GM11168 (cell line): ENCODE results near the gene CCDC183.
"Not testable (repeated sequence)": the region's sequence is repeated elsewhere in the genome, so short reads cannot be mapped to it uniquely, and the experiment has no call there.

Experiments used
- in situ Hi-C: fragments of 300-500 bp; cut with MboI; formaldehyde crosslinking; loops from one replicate; pipeline ENCODE4 v1.12.0; 2022; ENCODE audit warnings: low sequenced_read_pairs; ENCODE audit not compliant: unreplicated experiment

CCDC183 gene

DNA sequence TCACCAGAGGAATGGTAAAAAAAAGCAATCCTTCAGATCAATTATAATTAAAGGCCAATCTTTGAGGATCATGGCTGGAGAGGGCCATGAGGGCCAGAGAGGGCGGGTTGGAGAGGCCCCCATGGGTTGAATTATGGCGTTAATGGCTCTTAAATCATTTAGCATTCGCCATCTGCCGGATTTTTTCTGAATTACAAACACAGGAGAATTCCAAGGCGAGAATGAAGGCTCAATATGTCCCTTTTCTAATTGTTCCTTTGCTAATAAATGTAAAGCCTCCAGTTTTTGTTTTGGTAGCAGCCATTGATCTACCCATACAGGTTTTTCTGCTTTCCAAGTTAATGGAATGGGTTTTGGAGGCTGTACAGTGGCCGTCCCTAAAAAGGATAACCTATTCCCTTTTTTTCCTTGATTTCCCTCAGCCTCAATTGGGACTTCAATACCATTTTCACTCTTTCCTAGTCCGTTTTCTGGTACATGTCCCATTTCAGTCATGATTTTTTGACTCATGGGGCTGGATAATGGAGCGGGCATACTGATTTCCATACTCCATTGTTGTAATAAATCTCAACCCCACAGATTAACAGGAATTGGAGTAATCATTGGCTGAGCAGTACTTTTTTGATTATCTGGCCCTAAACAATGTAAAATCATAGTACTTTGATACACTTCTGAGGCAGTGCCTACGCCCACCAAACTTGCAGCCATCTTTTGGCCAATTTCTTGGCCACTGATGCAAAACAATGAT, 11.7 kb upstream of the CCDC183 start:
- in situ Hi-C loops: loop anchor here (10.0 kb wide), 1 partner anchor 250 kb away; the partner anchor contains the start of gene FUT7

DNA sequence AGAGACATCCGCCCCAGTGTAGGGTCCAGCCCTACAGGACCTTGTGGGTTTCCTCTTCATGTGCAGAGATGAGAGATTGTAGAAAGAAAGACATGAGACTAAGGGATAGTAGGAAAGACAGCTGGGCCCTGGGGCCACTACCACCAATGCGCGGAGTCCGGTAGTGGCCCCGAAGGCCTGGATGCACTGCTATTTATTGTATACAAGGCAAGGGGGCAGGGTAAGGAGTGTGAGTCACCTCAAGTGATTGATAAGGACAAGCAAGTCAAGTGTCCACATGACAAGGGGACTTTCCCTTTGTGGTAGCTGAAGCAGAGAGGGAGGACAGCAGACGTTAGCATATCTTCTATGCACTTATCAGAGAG, 11.2 kb upstream of the CCDC183 start:
- in situ Hi-C loops: loop anchor here (10.0 kb wide), 1 partner anchor 250 kb away; the partner anchor contains the start of gene FUT7

DNA sequence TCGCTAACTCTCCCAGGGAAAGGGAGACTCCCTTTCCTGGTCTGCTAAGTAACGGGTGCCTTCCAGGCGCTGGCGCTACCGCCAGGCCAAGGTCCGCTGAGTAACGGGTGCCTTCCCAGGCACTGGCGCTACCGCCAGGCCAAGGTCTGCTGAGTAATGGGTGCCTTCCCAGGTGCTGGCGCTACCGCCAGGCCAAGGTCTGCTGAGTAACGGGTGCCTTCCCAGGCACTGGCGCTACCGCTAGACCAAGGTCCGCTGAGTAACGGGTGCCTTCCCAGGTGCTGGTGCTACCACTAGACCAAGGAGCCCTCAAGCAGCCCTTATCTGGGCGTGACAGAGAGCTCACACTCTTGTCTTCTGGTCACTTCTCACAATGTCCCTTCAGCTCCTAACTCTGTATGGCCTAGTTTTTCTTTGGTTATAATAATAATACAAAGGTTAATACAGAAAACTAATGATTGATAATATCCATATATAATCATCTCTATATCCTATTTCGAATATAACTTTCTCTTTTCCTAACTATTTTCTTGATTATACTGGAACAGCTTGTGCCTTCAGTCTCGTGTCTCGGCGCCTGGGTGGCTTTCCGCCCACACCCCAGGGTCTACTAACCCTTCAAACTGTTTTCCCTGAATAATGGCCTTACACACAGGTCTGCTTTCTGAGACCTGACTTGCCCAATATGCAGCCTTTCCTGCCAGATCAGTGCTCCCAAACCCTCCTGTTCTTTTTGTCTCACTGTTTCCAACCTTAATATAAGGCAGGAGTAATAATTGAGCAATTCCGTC, 10.4 kb upstream of the CCDC183 start:
- in situ Hi-C loops: loop anchor here (10.0 kb wide), 1 partner anchor 249 kb away; the partner anchor contains the start of gene FUT7

DNA sequence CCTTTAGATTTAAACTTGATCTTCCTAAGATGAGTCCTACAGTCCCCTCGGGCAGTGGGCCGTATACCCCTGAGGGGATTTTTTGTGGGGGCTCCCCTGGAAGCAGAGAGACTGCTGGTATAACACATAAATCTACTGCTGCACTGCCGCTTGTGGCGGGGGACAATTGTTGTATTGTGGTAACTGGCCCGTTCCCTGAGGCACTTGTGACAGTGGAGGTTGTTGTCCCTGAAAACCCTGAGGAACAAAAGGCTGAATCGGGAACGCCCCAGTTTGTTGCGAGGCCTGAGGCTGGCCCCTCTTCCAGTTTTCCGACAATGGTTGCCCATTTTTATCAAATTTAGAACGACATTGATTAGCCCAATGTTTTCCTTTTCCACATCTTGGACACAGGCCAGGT, 9.7 kb upstream of the CCDC183 start:
- in situ Hi-C loops: loop anchor here (10.0 kb wide), 1 partner anchor 248 kb away; the partner anchor contains the start of gene FUT7

DNA sequence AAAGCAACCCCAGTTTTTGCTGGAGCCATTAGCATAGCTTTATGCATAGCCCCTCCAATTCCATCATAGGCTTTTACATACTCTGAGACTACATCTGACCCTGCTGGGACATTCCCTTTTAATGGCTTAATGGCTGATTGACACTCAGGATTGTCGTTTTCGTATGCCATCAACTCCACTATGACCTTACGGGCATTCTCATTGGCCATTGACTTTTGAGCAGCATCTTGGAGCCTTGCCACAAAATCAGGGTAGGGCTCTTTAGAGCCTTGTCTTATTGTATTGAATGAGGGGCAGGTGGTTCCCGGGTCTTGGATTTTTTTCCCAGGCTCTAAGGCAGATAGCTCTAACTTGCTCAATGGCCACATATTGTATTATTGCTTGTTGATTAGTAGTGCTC, 9.2 kb upstream of the CCDC183 start:
- in situ Hi-C loops: loop anchor here (10.0 kb wide), 1 partner anchor 248 kb away; the partner anchor contains the start of gene FUT7

DNA sequence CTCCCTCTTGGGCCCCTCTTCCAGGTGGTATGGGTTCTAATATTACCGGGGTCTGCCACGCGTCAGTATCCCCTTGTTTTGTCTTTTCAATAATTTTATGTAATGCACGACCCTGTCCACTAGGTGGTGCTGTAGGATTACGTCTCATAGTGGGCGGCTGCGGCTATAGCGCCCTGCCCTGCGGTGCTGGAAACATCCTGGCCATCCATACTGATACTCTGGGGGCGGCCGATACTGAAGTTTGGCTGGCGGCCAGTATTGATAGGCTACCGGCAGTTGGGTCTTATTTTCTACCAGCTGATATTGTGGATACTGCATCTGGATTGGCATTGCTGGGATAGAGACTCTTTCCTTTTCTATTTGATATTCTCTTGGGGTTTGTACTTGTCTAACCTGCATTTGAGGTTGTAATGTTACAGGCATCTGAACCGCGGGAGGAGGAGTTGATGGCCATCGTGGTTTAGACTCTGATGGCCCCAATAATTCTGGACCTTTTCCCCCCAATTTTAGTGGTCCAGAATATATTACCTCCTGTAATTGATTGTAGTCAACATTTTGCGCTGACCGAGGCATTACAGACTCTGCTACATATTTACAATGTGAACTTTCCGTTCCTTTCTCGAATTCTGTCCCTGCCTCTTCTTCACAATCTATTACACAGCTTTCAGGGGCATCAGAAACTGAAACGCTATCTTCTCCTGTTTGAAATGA, 8.3 kb upstream of the CCDC183 start:
- in situ Hi-C loops: loop anchor here (10.0 kb wide), 1 partner anchor 247 kb away; the partner anchor contains the start of gene FUT7

DNA sequence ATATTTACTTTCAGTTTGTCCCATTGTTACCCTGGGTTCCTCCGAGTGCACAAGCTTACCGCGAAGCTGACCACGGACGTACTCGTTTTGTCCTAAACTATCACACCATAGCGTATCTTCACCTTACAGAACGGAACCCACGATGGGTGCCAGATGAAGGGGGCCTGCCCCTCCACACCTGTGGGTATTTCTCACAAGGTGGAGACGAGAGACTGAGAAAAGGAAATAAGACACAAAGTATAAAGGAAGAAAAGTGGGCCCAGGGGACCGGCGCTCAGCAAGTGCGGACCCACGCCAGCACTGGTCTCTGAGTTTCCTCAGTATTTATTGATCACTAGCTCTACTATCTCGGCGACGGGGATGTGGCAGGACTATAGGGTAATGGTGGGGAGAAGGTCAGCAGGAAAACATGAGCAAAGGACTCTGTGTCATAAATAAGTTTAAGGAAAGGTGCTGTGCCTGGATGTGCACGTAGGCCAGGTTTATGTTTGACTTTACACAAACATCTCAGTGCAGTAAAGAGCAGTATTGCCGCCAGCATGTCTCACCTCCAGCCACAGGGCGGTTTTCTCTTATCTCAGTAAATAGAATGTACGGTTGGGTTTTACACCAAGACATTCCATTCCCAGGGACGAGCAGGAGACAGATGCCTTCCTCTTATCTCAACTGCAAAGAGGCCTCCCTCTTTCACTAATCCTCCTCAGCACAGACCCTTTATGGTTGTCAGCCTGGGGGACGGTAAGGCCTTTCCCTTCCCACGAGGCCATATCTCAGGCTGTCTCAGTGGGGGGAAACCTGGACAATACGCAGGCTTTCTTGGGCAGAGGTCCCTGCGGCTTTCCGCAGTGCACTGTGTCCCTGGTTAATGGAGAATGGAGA, 7.3 kb upstream of the CCDC183 start:
- in situ Hi-C loops: loop anchor here (10.0 kb wide), 1 partner anchor 246 kb away; the partner anchor contains the start of gene FUT7

DNA sequence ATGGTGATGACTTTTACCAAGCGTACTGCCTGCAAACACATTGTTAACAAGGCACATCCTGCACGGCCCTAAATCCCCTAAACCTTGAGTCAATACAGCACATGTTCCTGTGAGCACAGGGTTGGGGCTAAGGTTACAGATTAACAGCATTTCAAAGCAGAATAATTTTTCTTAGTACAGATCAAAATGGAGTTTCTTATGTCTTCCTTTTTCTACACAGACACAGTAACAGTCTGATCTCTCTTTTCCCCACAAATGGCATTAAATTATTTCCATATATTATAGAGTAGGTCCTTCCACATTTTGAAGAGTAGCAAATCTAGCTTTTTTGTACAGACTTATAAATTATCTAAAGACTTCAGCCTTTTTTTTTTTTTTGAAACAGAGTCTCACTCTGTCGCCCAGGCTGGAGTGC, 6.6 kb upstream of the CCDC183 start:
- in situ Hi-C loops: loop anchor here (10.0 kb wide), 1 partner anchor 245 kb away; the partner anchor contains the start of gene FUT7

DNA sequence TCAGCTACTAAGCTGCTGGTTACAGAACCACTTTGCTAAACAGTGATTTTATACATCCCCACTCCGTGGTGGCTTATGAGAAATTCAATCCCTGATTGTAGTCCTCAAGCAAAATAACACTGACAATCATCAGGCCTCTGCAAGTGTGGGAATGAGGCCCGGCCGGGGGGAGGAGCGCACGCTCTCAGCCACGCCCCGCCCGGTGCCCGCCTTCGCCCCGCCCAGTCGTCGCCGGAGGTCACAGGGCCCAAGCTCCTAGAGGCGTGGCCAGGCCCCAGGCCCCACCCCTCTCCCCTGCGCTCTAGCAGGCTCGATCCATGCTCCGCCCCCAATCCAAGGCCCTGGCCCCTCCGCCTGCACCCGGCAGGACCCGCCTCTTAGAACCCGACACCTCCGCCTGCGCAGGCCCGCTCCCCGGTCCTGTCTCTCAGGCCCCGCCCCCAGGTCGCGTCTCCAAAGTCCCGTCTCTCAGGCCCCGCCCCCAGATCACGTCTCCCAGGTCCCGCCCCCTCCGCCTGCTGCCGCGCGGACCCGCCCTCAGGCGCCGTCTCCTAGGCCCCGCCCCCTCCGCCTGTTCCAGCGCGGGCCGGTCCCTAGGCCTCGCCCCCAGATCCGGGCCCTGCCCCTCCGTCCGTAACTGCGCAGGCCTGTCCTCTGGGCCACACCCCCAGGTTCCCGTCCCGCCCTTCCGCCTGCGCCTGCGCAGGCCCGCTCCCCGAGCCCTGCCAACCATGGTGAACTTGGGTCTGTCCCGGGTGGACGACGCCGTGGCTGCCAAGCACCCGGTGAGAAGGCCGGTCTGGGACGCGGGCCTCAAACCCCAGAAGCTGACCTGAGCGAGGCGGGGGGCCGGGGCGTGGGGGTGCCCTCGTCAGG, 5.3 kb upstream of the CCDC183 start, which contains the start of gene TMEM141:
Gene TMEM141 (plus strand): TSS at position 705 of the 876 bp plus-strand sequence. CDS start 27 bp downstream, at position 732.
- in situ Hi-C loops: no loop called here

DNA sequence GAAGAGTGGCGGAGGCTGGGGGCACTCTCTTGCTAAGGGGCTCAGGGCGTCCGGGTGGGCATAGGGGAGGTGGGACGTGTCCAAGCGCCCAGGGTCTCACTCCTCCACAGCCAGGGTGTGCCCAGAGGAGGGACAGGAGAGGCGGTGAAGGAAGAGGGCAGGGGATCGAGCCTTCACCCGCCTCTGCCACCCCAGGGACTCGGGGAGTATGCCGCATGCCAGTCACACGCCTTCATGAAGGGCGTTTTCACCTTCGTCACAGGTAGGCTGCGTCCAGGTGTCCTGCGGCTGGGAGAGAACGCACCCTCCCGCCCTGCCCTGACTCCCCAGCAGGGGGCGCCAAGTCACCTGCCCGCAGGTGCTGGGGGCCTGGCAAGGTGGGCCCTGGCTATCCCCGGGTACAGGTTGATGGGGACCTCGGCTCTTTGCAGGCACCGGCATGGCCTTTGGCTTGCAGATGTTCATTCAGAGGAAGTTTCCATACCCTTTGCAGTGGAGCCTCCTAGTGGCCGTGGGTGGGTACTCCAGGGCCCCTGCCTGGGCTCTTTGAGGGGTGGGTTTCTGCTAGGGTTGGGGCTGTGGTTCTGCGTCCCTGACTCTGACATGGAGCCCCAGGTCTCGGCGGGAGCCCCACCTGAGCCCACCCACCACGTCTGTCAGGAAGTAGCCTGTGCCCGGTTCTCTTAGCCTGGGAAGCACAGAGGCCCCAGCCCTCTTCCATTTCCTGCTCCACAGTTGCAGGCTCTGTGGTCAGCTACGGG, 4.4 kb upstream of the CCDC183 start:
- in situ Hi-C loops: no loop called here

DNA sequence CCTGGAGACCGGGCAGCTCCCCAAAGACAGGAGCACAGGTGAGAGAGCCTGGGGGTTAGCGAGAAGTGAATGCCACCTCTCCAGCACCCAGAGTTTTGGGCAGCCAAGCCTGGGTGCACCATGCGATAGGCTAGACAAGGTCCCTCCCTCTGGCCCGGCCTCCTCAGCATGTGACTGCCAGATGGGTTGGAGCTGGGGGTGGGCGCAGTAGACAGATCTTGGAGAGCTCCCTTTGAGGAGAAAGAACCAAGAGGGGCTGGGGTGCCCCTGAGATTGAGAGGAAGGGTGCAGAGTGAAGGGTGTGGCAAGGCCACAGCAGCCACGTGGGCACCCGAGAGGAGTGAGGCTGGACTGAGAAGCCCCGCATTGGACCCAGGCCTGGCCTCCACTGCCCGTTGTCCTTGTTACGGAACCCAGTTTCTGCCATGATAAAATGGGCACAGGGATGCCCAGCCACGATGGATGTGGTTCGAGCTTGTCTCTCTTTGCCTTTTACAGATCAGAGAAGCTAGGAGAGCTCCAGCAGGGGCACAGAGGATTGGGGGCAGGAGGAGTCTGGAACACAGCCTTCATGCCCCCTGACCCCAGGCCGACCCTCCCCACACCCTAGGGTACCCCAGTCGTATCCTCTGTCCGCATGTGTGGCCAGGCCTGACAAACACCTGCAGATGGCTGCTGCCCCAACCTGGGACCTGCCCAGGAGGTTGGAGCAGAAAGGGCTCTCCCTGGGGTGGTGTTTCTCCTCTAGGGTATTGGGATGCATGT, 3.6 kb upstream of the CCDC183 start:
- in situ Hi-C loops: no loop called here

DNA sequence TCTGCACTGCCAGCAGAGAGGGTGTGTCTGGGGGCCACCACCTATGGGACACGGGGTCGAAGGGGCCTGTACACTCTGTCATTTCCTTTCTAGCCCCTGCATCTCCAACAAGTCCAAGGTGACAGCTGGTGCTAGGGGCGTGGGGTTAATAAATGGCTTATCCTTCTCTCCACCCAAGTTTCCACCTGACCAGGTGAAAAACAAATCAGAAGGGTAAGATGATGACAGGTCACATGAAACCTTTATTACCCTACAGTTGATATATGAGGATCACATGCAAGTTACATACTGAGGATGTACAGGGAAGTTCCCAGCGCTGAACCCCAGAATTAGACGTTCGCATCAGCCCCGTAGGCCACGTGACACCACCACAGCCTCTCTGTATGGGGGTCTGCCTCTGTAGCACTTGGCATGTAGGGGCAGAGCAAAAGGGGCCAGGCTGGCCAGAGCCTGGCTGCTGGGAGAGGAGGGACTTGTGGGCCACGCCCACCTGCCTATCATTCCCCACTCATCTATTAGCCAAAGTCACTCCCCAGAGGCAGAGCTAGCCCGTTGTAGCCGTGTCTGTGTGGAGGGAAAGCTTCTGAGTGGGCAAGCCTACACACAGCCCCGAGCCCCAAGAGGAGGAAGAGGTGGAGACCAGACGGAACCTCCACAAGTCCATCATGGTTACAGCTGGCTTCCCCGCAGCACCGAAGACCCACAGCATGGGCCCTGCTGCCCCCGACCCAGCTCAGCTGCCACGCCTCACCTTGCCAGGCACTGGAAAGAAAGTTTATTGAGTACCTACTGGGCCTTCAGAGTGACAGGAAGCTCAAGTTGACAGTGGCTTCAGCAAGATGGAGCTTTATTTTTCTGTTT, 2.8 kb upstream of the CCDC183 start:
- in situ Hi-C loops: no loop called here

DNA sequence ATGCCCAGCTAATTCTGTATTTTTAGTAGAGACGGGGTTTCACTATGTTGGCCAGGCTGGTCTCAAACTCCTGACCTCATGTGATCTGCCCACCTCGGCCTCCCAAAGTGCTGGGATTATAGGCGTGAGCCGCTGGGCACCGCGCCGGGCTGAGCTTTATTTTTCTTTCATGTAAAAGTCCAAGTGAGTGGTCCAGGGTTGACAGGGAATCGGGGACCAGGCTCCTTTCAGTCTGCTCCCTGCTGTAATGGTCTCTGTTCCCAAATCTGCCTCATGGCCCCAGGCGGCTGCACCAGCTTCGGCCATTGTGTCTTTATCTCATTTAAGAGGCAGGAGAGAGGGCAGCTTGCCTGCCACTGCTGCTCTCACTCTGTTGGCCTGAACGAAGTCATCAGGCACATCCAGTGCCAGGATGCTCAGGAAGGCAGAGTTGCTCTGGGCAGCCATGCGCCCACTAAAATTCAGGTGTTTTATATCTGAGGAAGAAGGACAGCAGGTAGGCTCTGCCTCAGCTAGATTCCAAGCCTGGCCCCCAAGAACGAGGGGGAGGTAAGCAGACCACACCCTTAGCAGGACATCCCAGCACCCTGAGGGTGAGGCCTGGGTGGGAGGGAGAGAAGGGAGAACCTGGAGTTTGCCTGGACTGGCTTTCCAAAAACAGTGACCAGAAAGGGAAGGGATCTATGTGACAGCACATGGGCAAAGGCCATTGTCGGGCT, 1.7 kb upstream of the CCDC183 start:
- in situ Hi-C loops: no loop called here

DNA sequence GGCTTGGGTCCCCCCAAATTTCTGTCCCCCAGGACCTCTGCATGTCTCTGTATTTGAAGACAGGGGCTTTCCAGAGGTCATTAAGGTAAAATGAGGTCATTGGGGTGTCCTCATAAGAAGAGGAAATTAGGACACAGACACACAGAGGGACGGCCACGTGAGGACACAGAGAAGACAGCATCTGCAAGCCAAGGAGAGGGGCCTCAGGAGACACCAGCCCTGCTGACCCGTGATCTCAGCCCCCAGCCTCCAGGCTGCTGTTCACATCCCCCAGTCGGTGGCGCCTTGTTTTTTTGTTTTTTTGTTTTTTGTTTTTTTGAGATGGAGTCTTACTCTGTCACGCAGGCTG, 1.2 kb upstream of the CCDC183 start:
- in situ Hi-C loops: no loop called here

DNA sequence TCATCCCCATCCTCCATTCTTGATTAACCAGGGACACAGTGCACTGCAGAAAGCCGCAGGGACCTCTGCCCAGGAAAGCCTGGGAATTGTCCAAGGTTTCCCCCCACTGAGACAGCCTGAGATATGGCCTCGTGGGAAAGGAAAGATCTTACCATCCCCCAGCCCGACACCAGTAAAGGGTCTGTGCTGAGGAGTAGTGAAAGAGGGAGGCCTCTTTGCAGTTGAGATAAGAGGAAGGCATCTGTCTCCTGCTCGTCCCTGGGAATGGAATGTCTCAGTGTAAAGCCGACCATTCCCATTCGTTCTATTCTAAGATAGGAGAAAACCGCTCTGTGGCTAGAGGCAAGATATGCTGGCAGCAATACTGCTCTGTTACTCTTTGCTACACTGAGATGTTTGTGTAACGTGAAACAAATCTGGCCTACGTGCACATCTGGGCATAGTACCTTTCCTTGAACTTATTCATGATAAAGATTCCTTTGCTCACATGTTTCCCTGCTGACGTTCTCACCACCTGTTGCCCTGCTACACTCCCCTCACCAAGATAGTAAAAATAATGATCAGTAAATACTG, 723 bp downstream of the CCDC183 start:
- in situ Hi-C loops: not testable (repeated sequence)
